Right lung (tissue), 5 donors: ENCODE results near the gene INSC. TPM values are rescaled to one million over a fixed set of nuclear protein-coding genes. Genes with fewer than 3 reads are reported as not detected.

Source experiments
- DNase-seq, 2 donors: peaks; one replicate each; pipeline ENCODE4 v3.0.0-alpha.2; 2013
- polyA plus RNA-seq, 5 donors: library from polyadenylated mRNA; unstranded; fragments of 120-200 nt; gene quantifications; one replicate each; pipeline versions ENCODE4 v1.2.1 to v1.2.3, GENCODE V29; 2013; ENCODE audit warnings: inconsistent platforms in 1 of 5, low replicate concordance in 1 of 5; ENCODE audit not compliant: insufficient read length in 5 of 5, insufficient read depth in 1 of 5

INSC gene
- polyA plus RNA-seq, 5 donors = 0.21 to 0.72 (median 0.55) TPM

- DNase-seq = no peak
Measured at GRCh38 chr11:15107730-15108515, 6.8 kb upstream of the INSC start.

- DNase-seq = no peak
Measured at GRCh38 chr11:15108592-15109130, 6.1 kb upstream of the INSC start.

- DNase-seq = no peak
Measured at GRCh38 chr11:15109602-15110001, 5.1 kb upstream of the INSC start.

GRCh38 chr11:15111215-15111614 lies 3.5 kb upstream of the INSC start:
- no peak for DNase-seq

GRCh38 chr11:15112131-15112541 lies 2.6 kb upstream of the INSC start:
- DNase-seq = no peak

- no peak for DNase-seq
Measured at GRCh38 chr11:15113381-15113780, 1.3 kb upstream of the INSC start.

- no peak for DNase-seq
Measured at GRCh38 chr11:15115686-15116085, 963 bp downstream of the INSC start.

- DNase-seq = no peak
Measured at GRCh38 chr11:15117751-15118150, 3.0 kb downstream of the INSC start.

- no peak for DNase-seq
Measured at GRCh38 chr11:15118431-15118830, 3.7 kb downstream of the INSC start.

- DNase-seq = no peak
Measured at GRCh38 chr11:15119352-15119751, 4.6 kb downstream of the INSC start.

GRCh38 chr11:15119826-15120225 lies 5.1 kb downstream of the INSC start:
- no peak for DNase-seq

GRCh38 chr11:15123849-15124248 lies 9.1 kb downstream of the INSC start:
- no peak for DNase-seq

- DNase-seq = no peak
Measured at GRCh38 chr11:15124528-15124927, 9.8 kb downstream of the INSC start.

- no peak for DNase-seq
Measured at GRCh38 chr11:15127341-15127740, 12.6 kb downstream of the INSC start.

GRCh38 chr11:15128621-15129020 lies 13.9 kb downstream of the INSC start:
- no peak for DNase-seq

- no peak for DNase-seq
Measured at GRCh38 chr11:15136166-15136565, 21.4 kb downstream of the INSC start.

GRCh38 chr11:15139096-15139770 lies 24.5 kb downstream of the INSC start:
- DNase-seq = no peak

- no peak for DNase-seq
Measured at GRCh38 chr11:15139958-15140659, 25.4 kb downstream of the INSC start.

- DNase-seq = no peak
Measured at GRCh38 chr11:15141381-15141780, 26.7 kb downstream of the INSC start.

GRCh38 chr11:15142838-15143237 lies 28.1 kb downstream of the INSC start:
- DNase-seq = no peak

GRCh38 chr11:15143855-15144254 lies 29.1 kb downstream of the INSC start:
- DNase-seq = no peak

GRCh38 chr11:15144347-15144746 lies 29.6 kb downstream of the INSC start:
- DNase-seq = peak in 1 of 2 donors; percentile 4

- DNase-seq = no peak
Measured at GRCh38 chr11:15145151-15145550, 30.4 kb downstream of the INSC start.
